ENCODE results near the gene DLL3.

DLL3 gene

DNA sequence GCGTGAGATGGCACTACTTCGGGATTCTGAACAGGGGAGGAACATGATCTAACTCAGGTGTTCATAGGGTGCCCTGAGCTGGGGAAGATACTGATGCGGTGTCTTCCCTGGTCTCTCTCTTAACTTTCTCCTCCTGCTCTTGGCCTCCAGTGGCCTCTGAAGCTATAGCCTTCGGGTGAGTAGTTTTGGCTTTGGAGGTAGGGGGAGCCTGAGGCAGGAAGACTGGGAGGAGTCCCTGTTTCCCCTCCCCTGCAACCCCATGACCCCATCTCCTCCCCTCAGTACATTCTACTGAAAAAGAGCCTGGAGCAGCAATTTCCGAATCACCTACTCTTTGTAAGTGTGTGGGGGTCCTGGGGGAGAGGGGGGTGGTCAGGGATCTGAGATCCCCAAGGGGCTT is 19.7 kb downstream of the DLL3 start:
- DNase-seq: no peak

DNA sequence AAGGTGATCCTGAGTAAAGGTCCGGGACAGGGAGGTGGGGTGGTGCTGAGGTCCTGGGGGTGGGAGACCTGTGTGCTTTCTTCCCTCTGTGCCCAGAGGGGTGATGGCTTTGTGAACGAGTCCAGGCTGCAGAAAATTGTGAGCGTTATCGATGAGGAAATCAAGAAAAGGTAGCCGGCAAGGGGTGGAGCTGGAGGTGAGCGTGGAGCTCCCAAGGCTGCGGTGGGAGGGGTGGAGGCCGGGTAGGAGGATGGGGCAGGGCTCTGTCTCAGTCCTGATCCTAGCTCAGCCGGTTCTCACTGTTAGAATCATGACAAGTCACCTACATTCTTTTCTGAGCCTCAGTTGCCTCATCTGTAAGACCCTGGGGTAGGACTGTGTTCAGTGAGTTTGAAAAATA is 20.2 kb downstream of the DLL3 start:
- no peak for DNase-seq

DNA sequence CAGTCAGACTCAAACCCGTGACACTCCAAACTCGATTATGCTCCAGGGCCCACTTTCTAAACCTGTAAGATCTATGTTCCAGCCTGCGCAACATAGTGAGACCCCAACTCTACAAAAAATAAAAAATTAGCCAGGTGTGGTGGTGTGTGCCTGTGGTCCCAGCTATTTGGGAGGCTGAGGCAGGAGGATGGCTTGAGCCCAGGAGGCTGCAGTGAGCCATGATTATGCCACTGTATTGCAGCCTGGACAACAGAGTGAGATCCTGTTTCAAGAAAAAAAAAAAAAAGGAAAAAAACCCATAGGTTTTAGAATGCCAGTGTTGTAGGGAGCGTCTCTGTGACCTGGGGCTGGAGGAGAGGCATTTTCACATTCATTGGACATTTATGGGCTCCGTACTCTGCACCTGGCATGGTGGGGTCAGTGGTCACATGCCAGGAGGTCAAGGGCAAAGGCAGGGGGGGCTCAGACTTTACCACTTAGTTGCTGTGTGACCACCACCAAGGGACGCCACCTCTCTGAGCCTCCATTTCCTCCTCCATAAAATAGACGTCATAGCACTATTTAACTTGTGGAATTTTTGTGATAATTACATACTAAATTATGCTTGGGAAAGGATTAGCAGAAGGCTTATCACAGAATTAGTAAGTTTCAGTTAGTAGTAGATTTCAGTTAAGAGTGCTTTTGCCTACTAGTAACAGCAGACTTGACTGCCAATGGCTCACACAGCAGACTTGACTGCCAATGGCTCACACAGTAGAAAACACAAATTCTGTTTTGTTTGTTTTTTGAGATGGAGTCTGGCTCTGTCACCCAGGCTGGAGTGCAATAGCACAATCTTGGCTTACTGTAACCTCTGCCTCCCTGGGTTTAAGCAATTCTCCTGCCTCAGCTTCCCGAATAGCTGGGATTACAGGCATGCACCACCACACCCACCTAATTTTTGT is 22.1 kb downstream of the DLL3 start:
- no peak for DNase-seq

DNA sequence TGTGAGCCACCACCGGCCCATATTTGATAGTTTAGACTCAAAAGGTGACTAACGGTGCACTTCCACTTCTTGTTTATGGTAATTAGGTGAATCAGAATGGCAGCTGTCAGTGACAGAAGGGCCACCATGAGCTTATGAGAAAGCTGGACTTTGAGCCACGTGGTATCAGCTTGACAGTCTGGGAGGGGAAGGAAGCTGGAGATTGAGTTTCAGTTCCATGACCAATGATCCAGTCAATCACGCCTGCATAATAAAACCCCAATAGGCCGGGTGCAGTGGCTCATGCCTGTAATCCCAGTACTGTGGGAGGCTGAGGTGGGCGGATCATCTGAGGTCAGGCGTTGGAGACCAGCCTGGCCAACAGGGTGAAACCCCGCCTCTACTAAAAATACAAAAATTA is 25.7 kb downstream of the DLL3 start:
- DNase-seq: no peak

DNA sequence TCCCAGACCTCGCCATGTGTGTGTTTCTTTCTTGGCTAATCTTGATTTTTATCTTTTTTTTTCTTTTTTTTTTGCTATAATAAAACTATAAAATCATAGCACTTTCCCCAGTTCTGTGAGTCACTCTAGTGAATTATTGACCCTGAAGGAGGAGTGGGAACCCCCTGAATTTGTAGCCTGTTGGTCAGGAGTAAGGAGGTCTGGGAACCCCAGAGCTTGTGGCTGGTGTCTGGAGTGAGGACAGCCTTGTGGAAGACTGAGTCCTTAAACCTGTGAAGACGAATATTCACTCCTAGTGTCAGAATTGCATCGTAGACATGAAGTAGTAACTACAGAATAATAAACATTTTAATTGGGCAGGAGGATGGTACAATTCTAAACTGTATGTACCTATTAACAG is 26.5 kb downstream of the DLL3 start:
- DNase-seq: no peak

DNA sequence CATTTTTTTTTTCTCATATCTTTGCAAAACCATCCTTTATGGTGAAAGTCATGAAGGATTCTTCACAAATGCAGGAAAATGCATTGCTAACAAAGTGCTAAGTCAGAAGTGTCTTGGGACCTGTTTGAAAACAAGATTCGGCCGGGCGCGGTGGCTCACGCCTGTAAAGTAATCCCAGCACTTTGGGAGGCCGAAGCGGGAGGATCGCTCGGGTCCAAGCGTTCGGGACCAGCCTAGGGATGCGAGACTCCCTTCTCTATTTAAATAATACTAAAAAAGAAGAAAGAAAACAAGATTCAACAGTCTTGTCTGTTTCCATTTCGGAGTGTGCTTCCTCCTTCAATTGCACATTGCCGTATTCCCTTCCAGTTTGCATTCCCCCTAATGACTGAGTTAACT is 33.1 kb downstream of the DLL3 start:
- DNase-seq: no peak

DNA sequence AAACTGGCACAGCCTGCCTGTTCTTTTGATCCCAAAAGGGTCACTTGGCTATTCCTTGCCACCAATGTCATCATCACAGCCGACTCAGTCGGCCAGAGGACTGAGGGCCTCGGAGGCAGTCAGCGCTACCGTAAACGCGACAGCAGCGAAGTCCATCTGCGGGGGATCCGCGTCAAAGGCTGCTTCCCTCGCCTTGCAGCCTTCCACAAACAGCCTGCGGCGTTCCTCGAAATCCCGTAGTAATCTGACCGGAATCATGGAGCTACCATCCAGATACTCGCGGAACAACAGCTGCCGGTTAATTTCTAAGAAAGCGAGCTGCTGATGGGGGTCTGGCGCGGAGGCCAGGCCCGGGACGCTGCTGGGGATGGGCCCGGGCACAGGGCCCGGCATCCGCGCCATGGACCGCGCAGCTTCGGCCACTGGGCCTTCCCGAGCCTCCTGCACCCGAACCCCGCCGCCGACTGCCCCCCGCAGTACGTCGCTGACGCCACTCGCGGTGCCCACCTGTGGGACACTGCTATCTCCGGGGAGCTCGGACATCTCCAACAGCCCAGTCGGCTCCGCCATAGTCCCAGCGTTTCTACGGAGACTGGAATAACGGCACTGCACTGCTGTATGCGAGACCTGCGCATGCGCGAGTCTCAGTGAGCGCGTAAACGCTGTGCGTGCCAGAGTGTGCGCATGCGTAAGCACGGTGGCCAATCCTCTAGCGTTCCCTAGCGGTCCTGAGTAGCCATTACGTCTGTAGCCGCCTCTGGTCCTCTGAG is 33.7 kb downstream of the DLL3 start, which contains the start of gene EID2B:
Gene EID2B (minus strand): TSS at position 620 of the 770 bp plus-strand sequence. CDS start 50 bp downstream, at position 570.
- DNase-seq: peak; percentile 95

DNA sequence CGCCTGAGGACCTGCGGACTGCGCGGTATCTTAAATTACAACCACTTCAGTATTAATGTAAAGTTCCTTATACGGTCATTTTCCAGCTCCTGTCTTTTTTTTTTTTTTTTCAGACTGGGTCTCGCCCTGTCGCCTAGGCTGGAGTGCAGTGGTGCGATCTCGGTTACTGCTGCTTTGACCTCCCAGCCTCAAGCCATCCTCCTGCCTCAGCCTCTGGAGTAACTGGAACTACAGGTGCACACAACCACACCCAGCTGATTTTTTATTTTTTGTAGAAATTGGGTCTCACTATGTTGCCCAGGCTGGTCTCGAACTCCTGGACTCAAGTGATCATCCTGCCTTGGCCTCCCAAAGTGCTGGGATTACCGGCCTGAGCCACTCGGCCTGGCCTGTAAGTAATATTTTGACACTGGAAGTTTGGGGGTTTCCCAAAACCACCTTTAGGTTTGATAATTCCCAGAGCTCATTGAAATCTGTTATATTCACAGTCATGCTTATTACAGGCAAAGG is 34.3 kb downstream of the DLL3 start:
- DNase-seq: no peak

DNA sequence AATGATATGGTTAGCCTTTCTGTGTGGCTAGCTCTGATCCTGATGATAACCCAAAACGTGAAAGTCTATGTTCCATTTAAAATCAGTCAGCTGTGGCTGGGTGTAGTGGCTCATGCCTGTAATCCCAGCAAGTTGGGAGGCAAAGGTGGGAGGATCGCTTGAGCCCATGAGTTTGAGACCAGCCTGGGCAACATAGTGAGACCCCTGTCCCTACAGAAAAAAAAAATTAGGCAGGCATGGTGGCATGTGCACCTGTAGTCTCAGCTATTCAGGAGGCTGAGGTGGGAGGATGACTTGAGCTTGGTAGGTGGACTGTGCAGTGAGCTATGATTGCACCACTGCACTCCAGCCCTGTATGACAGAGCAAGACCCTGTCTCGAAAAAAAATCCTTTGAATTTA is 35.0 kb downstream of the DLL3 start:
- no peak for DNase-seq

DNA sequence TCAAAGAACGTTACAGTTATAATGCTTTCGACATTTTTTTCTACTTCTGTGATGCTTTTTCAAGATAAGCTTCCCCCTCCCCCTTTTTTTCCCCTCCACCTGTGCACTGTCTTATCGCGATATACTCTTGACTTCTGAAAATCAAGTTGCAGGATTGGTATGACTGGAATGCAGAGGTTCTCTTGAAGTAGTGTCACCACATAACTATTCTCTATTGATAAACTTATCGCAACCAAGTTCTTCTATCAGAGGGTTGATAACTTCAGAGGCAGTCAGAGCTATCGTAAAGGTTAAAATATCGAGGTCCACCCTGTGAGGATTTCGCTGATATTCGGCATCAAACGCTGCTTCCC is 40.4 kb downstream of the DLL3 start:
- no peak for DNase-seq

DNA sequence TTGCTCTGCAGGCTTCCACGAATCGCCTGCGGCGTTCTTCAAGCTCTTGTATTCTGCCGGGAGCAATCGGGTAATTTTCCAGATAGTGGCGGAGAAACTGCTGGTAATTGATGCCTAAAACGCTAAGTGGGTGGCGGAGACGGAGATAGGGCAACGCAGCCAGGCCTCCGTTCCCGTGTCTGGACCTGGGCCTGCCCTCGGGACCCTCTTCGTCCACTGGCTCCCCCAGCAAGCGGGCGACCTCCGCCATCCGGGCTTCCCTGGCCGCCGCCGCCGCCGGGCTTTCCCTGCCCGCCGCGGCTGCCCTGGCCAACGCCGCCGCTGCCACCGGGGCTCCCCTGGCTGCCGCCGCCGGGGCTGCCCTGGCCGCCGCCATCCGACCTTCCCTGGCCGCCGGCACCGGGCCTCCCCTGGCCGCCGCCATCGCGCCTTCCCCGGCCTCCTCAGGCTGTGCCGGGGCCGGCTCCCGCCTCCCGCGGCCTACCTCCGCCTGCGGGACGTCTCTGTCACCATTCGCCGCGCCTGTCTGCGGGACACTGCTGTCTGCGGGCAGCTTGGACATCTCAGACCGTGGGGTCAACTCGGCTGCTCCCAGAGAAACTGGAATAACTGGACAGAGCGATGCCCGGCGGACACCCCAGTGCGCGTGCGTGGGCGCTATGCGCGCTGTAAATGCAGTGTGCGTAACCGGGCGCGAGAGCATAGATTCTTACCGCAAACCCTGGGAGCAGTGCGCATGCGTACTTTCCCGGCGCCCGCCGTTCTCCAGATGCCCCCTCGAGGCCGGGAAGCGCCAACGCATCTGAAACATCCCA is 41.0 kb downstream of the DLL3 start, which contains the start of gene EID2:
Gene EID2 (minus strand): TSS at position 644 of the 815 bp plus-strand sequence. CDS start 82 bp downstream, at position 562.
- peak; percentile 94 for DNase-seq

DNA sequence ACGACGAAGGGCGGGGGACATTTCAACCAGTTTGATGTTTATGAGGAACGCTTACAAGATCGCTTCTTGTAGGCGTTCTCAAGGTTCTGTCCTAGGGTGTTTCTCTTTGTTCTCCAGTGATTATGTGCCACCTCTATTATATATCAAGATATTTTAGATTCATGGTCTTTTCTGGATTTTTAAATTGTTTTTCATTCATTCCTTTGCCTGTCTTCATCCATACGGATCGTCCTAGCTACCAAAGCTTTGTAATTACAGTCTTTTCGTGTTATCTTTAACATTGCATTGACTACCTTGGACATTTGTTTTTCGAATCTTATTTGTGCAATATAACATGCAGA is 41.6 kb downstream of the DLL3 start:
- no peak for DNase-seq

DNA sequence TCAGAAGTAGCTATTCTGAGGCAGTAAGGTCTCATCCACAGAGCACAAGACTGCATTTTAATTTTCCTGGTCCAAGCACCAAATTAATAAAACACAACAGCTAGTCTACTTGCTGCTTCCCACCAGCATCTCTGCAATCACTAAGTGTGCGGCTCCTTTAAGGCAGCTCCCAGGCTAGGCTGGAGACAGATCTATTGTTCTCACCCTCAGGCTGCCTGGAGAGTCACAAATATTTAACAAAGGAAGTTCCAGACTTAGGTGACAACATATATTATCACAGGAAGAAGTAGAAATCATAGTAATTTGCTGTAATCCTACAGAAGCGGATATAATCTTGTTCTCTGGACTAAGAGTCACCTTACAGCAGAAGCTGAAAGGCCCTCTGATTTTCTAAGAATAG is 43.5 kb downstream of the DLL3 start:
- no peak for DNase-seq

DNA sequence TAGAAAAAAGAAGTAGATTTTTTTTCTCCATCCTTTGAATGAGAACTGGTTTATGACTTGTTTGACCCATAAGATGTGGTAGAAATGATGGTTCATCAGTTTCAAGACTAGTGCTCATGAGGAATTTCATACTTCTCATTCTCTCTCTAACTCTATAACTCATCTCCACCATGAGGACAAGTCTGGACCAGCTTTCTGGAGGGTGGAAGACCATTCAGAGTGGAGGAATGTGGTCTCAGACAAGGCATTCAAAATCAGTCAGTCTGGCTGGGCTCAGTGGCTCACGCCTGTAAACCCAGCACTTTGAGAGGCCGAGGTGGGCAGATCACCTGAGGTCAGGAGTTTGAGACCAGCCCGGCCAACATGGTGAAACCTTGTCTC is 44.7 kb downstream of the DLL3 start:
- no peak for DNase-seq

DNA sequence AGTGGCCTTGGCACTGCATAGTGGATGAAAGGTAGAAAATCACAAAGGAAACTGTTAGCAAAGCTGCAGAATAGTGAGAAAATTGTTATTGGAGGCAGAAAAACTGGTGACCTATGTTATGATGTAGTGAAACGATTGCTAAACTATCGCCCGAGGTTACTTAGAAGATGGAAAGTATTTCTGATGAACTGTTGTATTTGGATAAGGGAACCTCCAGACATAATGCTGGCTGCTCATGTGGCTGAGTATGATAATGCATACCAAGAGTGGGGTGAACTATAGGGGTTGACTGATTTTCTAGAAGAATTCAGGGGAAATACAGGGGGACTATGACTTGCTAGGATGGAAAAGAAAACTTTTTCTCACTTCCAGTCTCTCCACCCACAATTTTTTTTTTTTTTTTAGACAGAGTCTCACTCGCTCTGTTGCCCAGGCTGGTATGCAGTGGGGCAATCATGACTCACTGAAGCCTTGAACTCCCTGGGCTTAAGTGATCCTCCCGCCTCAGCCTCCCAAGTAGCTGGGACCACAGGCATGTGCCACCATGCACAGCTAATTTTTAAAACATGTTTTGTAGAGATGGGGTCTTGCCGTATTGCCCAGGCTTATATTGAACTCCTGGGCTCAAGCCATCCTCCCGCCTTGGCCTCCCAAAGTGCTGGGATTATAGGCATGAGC is 45.6 kb downstream of the DLL3 start:
- DNase-seq: no peak

DNA sequence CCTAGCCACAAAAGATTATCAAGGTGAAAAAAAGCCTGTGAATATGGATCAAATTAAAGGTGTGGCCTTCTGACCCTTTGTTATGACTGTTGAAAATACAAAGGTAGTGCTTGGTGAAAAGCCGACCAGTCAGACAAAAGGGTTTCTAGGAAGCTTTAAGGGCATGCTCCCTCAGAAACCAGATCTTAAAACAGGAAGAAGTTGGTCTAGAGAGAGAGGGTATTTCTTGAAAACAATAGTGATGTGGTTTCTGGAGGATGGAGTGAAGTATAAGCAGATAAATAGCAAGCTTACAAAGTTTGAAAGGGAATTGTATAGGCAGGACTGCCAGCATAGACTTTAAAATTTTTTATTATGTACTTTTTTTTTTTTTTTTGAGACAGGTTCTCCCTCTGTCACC is 46.2 kb downstream of the DLL3 start:
- DNase-seq: no peak

DNA sequence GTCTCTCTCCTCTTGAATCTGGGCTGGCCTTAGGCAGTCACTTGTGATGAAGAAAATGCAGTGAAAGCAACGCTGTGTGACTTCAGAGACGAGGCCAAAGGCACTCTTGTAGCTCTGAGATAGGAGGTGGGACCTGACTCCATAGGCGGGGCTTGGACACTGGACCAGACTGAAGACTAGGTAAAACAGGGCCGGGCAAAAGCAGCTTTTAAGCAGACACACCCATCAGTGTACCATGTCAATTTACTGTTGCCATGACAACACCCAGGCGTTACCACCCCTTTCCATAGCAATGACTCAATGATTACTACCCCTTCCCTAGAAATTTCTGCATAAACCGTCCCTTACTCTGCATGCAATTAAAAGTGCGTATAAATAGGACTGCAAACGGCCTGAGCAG is 47.9 kb downstream of the DLL3 start:
- DNase-seq: no peak

DNA sequence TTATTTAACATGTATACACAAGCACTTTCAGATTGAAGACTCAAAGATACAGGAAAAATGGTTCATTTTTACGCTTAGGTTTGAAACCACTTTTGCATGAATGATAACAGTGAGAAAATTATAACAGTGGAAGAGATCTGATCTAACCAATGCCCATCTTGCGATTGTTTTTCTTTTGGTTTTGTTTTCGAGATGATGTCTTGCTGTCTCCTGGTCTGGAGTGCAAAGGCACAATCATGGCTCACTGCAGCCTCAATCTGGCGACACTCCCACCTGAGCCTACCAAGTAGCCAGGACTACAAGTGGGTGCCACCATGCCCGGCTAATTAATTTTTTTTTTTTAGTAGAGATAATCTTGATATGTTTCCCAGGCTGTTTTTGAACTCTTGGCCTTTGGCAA is 51.5 kb downstream of the DLL3 start:
- DNase-seq: no peak

DNA sequence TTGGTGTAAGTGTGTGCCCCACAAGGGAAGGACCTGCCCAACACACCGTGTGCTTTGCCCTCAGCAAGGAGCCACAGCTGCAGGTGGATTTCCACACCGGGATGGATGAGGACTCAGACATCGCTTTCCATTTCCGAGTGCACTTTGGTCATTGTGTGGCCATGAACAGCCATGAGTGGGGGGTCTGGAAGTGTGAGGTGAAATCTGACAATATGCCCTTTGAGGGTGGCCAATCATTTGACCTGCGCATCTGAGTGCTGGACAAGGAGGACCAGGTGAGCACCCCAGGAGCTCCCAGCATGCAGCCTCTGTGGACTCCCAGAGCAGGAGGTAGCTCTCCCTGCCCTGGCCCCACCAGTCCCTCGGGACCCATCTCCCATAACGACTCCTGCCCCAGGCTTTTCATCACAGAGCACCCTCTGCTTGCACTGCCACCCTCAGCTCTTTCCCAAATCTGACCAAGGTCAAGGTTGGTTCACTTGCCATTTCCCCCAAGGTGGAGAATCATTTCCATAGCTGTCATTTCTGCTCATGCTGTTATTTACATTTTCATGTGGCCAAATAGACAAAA is 54.4 kb downstream of the DLL3 start:
- no peak for DNase-seq

DNA sequence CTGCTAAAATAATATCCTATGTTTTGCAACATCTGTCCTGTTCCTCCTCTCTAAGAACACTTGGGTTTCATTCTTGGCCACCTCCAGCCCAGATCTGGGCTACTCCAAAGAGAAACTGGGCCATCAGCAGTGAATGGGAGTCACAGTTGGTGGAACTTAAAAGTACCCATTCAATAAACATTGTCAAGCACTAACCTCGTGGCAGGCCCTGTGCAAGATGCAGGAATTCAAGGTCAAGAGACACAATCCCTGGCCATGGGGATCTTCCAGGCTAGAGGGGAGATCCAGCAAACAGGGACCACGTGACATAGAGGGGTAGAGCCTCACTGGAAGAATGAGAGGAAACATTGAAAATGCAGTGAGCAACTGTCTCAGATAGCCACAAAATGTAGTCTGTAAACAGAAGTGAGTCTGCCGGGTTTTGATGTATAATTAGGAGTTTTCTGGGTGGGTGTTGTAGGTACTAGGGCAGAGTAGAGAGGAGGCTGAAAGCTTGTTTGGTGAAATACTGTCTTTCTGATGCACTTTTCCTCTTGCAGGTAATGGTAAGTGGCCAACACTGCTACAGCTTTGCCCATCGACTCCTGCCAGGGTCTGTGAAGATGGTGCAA is 56.1 kb downstream of the DLL3 start:
- DNase-seq: no peak

DNA sequence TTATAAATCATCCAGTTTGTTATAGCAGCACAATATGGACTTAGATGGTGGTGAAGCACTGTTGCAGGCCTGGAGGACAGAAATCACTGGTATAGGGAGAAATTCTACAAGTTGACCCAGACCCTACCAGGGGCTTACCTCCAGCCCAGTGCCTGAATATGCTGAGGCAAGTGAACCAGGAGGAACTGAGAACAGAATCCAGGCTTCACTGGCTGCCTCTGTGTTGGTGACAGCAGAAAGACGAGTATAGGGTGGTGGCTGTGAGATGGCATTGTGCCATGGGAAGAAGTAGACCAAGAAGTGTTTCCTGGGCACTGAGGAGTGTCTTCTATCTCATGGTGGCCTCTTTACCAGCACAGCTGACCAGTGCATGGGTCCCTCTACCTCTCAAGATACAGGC is 57.1 kb downstream of the DLL3 start:
- no peak for DNase-seq
